GM18951 (cell line): ENCODE measurements around the gene LRRC7.

Experiments
- POLR2A ChIP-seq: IDR thresholded peaks from 4 replicates; pipeline ENCODE4 v1.6.1; 2011; ENCODE audit warnings: mild to moderate bottlenecking; ENCODE audit not compliant: insufficient read length, insufficient read depth; ENCODE audit errors: extremely low read depth
- in situ Hi-C: fragments of 300-500 bp; cut with MboI; formaldehyde crosslinking; loops from one replicate; pipeline ENCODE4 v1.12.0; 2022; ENCODE audit warnings: low sequenced_read_pairs, mixed read lengths, inconsistent platforms; ENCODE audit not compliant: unreplicated experiment

The LRRC7 gene

GRCh38 chr1:70090875-70091274 lies 523.2 kb downstream of the LRRC7 start:
- in situ Hi-C loops = no loop called here
- TF ChIP-seq POLR2A = no peak

- in situ Hi-C loops = no loop called here
- no peak for TF ChIP-seq POLR2A
Measured at GRCh38 chr1:70091811-70092210, 524.1 kb downstream of the LRRC7 start.

GRCh38 chr1:70092526-70092925 lies 524.8 kb downstream of the LRRC7 start:
- no peak for TF ChIP-seq POLR2A
- in situ Hi-C loops = no loop called here

- no peak for TF ChIP-seq POLR2A
- in situ Hi-C loops = no loop called here
Measured at GRCh38 chr1:70093250-70093975, 525.7 kb downstream of the LRRC7 start.

- in situ Hi-C loops = no loop called here
- TF ChIP-seq POLR2A = no peak
Measured at GRCh38 chr1:70101231-70101630, 533.5 kb downstream of the LRRC7 start.

- no peak for TF ChIP-seq POLR2A
- in situ Hi-C loops = no loop called here
Measured at GRCh38 chr1:70101774-70102173, 534.1 kb downstream of the LRRC7 start.

GRCh38 chr1:70103770-70104169 lies 536.0 kb downstream of the LRRC7 start:
- in situ Hi-C loops = no loop called here
- TF ChIP-seq POLR2A = no peak

GRCh38 chr1:70109241-70109640 lies 541.5 kb downstream of the LRRC7 start:
- TF ChIP-seq POLR2A = no peak
- in situ Hi-C loops = no loop called here

GRCh38 chr1:70112838-70113237 lies 545.1 kb downstream of the LRRC7 start:
- in situ Hi-C loops = no loop called here
- no peak for TF ChIP-seq POLR2A

GRCh38 chr1:70115315-70115714 lies 547.6 kb downstream of the LRRC7 start:
- in situ Hi-C loops = no loop called here
- no peak for TF ChIP-seq POLR2A

GRCh38 chr1:70117046-70117445 lies 549.3 kb downstream of the LRRC7 start:
- in situ Hi-C loops = no loop called here
- TF ChIP-seq POLR2A = no peak

GRCh38 chr1:70134148-70134547 lies 566.4 kb downstream of the LRRC7 start:
- in situ Hi-C loops = loop anchor here (10.0 kb wide), 1 partner anchor 371 kb away; no protein-coding TSS in a partner anchor
- TF ChIP-seq POLR2A = no peak

GRCh38 chr1:70140343-70140742 lies 572.6 kb downstream of the LRRC7 start:
- no peak for TF ChIP-seq POLR2A
- in situ Hi-C loops = no loop called here

- TF ChIP-seq POLR2A = no peak
- in situ Hi-C loops = no loop called here
Measured at GRCh38 chr1:70140894-70141293, 573.2 kb downstream of the LRRC7 start.

GRCh38 chr1:70142075-70142474 lies 574.4 kb downstream of the LRRC7 start:
- TF ChIP-seq POLR2A = no peak
- in situ Hi-C loops = no loop called here

GRCh38 chr1:70143048-70143659 lies 575.4 kb downstream of the LRRC7 start:
- no peak for TF ChIP-seq POLR2A
- in situ Hi-C loops = no loop called here
